Type B pancreatic cell (in vitro differentiated cells): Measurements from ENCODE around the gene HELT. TPM values are rescaled to one million over a fixed set of nuclear protein-coding genes. Genes with fewer than 3 reads are reported as not detected.

ENCODE experiments used
- DNase-seq: peaks from one replicate; pipeline ENCODE4 v3.0.0; 2021; ENCODE audit warnings: mixed read lengths; ENCODE audit not compliant: unreplicated experiment; ENCODE audit errors: extremely low spot score
- H3K27ac Mint-ChIP-seq: 2 replicates; pipeline ENCODE4 v1.8.0; 2021; ENCODE audit warnings: mild to moderate bottlenecking, mixed read lengths
- H3K27me3 Mint-ChIP-seq: 2 replicates; pipeline ENCODE4 v1.8.0; 2021; ENCODE audit warnings: mixed read lengths
- H3K36me3 Mint-ChIP-seq: 2 replicates; pipeline ENCODE4 v1.8.0; 2021; ENCODE audit warnings: mixed read lengths
- H3K4me1 Mint-ChIP-seq: one replicate; pipeline ENCODE4 v1.8.0; 2021; ENCODE audit warnings: mixed read lengths; ENCODE audit not compliant: unreplicated experiment
- H3K4me3 Mint-ChIP-seq: 2 replicates; pipeline ENCODE4 v1.8.0; 2021; ENCODE audit warnings: mild to moderate bottlenecking, mixed read lengths
- H3K9me3 Mint-ChIP-seq: 2 replicates; pipeline ENCODE4 v1.8.0; 2021; ENCODE audit warnings: mixed read lengths
- total RNA-seq: library from RNA; stranded (reverse); gene quantifications from 2 replicates; pipeline ENCODE4 v1.2.1, GENCODE V29; 2021; ENCODE audit warnings: low replicate concordance
- TF ChIP-seq, protein P1 (sequence below): fragments of 200-600 bp; sonication (generic); conservative IDR thresholded peaks from 2 replicates; pipeline ENCODE4 v1.5.0; 2021; ENCODE audit warnings: antibody characterized with exemption, mild to moderate bottlenecking

The HELT gene
- total RNA-seq, 1 donor from 2014 or later: 0.36 TPM

DNA sequence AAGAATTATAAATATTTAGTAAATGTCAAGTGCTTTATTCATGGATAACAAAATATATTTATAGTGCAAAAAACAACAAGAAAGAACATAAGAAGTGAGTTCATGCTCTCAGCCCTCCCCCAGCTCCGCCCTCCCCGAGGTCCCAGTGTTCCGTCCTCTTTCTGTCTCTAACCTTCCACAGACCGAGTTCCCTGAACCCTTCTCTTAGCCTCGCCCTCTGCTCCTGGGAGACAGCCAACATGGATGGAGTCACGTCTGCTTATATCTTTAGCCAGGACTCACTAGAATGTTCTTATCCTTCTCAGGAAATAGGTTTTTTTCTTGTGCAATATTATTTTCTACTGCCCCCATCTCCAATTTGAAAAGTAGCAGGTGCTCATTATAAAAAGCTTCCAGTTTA lies 40.1 kb upstream of the HELT start:
- no peak overlapping the region for H3K4me3 Mint-ChIP-seq
- TF ChIP-seq, protein P1, sequence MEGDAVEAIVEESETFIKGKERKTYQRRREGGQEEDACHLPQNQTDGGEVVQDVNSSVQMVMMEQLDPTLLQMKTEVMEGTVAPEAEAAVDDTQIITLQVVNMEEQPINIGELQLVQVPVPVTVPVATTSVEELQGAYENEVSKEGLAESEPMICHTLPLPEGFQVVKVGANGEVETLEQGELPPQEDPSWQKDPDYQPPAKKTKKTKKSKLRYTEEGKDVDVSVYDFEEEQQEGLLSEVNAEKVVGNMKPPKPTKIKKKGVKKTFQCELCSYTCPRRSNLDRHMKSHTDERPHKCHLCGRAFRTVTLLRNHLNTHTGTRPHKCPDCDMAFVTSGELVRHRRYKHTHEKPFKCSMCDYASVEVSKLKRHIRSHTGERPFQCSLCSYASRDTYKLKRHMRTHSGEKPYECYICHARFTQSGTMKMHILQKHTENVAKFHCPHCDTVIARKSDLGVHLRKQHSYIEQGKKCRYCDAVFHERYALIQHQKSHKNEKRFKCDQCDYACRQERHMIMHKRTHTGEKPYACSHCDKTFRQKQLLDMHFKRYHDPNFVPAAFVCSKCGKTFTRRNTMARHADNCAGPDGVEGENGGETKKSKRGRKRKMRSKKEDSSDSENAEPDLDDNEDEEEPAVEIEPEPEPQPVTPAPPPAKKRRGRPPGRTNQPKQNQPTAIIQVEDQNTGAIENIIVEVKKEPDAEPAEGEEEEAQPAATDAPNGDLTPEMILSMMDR: no peak

DNA sequence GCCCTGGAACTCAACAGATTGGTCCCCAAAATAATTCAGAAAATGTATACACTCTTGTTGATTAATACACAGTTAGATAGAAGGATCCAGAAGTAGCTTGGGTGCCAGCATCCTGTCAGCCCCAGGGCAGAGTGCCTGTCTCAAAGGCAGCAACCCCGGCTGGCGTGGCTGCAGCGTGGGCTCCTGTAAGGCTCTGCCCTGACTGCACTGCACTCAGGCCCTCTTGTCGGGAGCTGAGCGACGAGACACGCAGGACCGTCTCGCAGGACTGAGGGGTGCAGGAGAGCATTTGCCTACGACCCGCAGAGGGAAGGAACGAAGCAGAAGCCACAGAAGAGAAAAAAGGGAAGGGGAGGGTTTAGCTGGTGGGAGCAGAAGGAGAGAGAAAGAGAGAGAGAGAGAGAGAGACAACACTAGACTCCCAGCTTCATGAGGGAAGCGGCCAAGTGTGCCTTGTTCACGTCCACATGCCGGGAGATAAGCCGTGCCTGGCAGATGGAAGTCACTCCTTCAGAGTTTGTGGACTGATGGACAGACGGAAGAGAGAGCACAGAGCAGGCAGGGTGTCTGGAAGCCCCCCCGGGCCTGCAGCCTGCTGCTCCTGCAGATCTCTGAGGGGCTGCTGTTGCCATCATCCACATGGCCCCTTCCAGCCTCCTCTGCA lies 38.7 kb upstream of the HELT start:
- H3K27ac Mint-ChIP-seq: no peak overlapping the region
- peaks cover 5% of the 10 kb centered on the region for H3K27me3 Mint-ChIP-seq
- H3K9me3 Mint-ChIP-seq: no peaks in the 10 kb centered on the region
- no peaks in the 10 kb centered on the region for H3K36me3 Mint-ChIP-seq
- DNase-seq: no peak
- TF ChIP-seq, protein P1: no peak
- no peak overlapping the region for H3K4me3 Mint-ChIP-seq
- no peaks in the 10 kb centered on the region for H3K4me1 Mint-ChIP-seq

More for the DNA sequence above, 40.1 kb upstream of the HELT start:
- H3K27me3 Mint-ChIP-seq: peaks cover 5% of the 10 kb centered on the region
- DNase-seq: no peak
- H3K9me3 Mint-ChIP-seq: no peaks in the 10 kb centered on the region
- H3K4me1 Mint-ChIP-seq: no peaks in the 10 kb centered on the region
- no peak overlapping the region for H3K27ac Mint-ChIP-seq
- no peaks in the 10 kb centered on the region for H3K36me3 Mint-ChIP-seq

DNA sequence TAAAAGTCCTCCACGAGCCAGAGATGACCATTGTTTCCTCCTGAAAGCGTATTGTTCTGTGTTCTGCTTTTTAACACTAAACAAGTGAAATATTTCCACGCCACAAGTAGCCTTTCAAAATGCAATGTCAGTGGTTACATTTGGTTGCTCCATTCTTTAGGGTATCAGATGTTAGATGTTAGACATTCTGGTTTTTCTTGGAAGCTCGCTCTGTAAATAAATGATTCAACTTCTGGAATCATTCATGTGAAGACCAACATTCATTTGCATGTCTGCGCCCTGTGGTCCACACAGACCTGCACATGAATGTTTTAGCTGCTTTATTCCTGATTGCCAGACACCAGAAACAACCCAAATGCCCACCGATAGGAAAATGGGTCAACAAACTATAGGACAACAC lies 38.0 kb upstream of the HELT start:
- Mint-ChIP-seq H3K4me1 (no peaks in the 10 kb centered on the region), H3K27ac (no peak overlapping the region), H3K27me3 (peaks cover 5% of the 10 kb centered on the region), H3K9me3 (no peaks in the 10 kb centered on the region), H3K36me3 (no peaks in the 10 kb centered on the region), H3K4me3 (no peak overlapping the region)
- TF ChIP-seq, protein P1: no peak
- no peak for DNase-seq

DNA sequence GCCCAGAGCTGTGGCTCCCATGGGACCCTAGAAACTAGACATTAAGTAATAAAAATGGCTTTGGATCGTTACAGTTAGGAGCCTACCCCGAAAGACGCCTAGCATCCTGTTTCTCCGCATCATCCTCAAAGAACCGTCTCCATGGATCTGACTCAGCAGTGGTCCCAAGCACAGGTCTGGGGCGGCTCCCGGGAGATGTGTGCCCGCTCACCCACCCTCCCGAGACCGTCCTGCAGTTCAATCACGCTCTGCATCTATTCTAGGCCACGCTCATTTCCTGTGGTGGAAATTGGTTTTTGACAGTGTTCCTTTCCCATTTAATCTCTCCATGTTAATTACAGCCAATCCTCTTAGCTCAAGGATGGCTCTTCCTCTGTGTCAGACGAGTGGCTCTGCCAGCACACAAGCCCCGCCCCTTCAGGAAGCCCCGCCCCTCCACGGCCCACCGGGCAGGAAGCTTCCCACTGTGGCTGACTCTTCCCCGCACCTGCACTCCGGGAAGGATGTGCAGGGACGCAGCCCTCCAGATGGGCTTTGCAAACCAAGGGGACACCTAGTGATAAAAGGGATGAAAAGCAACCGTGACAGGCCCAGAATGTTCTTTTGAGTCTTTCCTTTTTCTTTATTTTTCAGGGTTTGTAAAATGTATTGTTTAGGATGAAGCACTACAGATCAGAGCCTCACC lies 34.5 kb upstream of the HELT start:
- TF ChIP-seq, protein P1: peak; percentile 49
- H3K36me3 Mint-ChIP-seq: no peaks in the 10 kb centered on the region
- no peaks in the 10 kb centered on the region for H3K4me1 Mint-ChIP-seq
- H3K4me3 Mint-ChIP-seq: no peak overlapping the region
- DNase-seq: no peak
- peaks cover 5% of the 10 kb centered on the region for H3K27me3 Mint-ChIP-seq
- H3K27ac Mint-ChIP-seq: no peak overlapping the region
- no peaks in the 10 kb centered on the region for H3K9me3 Mint-ChIP-seq

DNA sequence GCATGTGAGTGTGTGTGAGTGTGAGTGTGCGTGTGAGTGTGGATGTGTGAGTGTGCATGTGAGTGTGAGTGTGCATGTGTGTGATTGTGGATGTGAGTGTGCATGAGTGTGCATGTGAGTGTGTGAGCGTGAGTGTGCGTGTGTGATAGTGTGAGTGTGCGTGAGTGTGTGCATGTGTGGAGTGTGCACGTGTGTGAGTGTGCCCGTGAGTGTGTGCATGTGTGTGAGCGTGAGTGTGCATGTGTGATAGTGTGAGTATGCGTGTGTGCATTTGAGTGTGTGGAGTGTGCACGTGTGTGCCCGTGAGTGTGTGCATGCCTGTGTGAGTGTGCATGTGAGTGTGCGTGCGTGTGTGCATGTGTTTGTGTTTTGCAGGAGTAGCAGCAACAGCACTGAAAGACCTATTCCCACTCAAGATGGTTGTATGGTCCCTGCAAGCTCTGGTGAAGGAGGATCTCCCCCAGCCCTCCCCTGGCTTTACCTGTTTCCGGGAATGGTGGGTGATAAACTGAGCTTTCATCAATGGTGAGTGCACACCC lies 30.7 kb upstream of the HELT start:
- Mint-ChIP-seq H3K27ac (no peak overlapping the region), H3K9me3 (no peaks in the 10 kb centered on the region), H3K4me1 (no peaks in the 10 kb centered on the region), H3K4me3 (no peak overlapping the region), H3K36me3 (no peaks in the 10 kb centered on the region), H3K27me3 (peaks cover 5% of the 10 kb centered on the region)
- TF ChIP-seq, protein P1: no peak
- DNase-seq: no peak
